Measurements from ENCODE around the gene FANCI. TPM values are rescaled to one million over a fixed set of nuclear protein-coding genes. Genes with fewer than 3 reads are reported as not detected.

FANCI gene
- total RNA-seq, 1 donor = 41.0 TPM

- no peak for DNase-seq (ENCODE audit: low read depth)
- TF ChIP-seq CTCF (IDR thresholded peaks at IDR 0.05; ENCODE audit: insufficient read depth, low read depth, low read length) = no peak
- H3K4me3 ChIP-seq (ENCODE audit: low read depth, low read length) = no peak overlapping the region
Measured at GRCh38 chr15:89217686-89218376, 25.9 kb upstream of the FANCI start.

GRCh38 chr15:89218531-89218930 lies 25.2 kb upstream of the FANCI start:
- no peak overlapping the region for H3K4me3 ChIP-seq (ENCODE audit: low read depth, low read length)
- TF ChIP-seq CTCF (IDR thresholded peaks at IDR 0.05; ENCODE audit: insufficient read depth, low read depth, low read length) = no peak
- no peak for DNase-seq (ENCODE audit: low read depth)

- DNase-seq (ENCODE audit: low read depth) = no peak
- TF ChIP-seq CTCF (IDR thresholded peaks at IDR 0.05; ENCODE audit: insufficient read depth, low read depth, low read length) = no peak
- H3K4me3 ChIP-seq (ENCODE audit: low read depth, low read length) = no peak within 1 kb of the TSS
Measured at GRCh38 chr15:89221543-89221942, 22.2 kb upstream of the FANCI start, which contains the start of gene RLBP1. RLBP1 (minus strand) TSS chr15:89221579; CDS start chr15:89218975, 2,604 bp downstream.

- H3K4me3 ChIP-seq (ENCODE audit: low read depth, low read length) = no peak overlapping the region
- DNase-seq (ENCODE audit: low read depth) = no peak
- TF ChIP-seq CTCF (IDR thresholded peaks at IDR 0.05; ENCODE audit: insufficient read depth, low read depth, low read length) = no peak
Measured at GRCh38 chr15:89225588-89225987, 18.2 kb upstream of the FANCI start.

GRCh38 chr15:89226359-89227221 lies 17.2 kb upstream of the FANCI start:
- DNase-seq (ENCODE audit: low read depth) = no peak
- no peak overlapping the region for H3K4me3 ChIP-seq (ENCODE audit: low read depth, low read length)
- no peak for TF ChIP-seq CTCF (IDR thresholded peaks at IDR 0.05; ENCODE audit: insufficient read depth, low read depth, low read length)

- no peak for DNase-seq (ENCODE audit: low read depth)
Measured at GRCh38 chr15:89227425-89227824, 16.4 kb upstream of the FANCI start.

More at GRCh38 chr15:89227425-89227824, 16.4 kb upstream of the FANCI start:
- H3K4me3 ChIP-seq (ENCODE audit: low read depth, low read length) = no peak overlapping the region
- TF ChIP-seq CTCF (IDR thresholded peaks at IDR 0.05; ENCODE audit: insufficient read depth, low read depth, low read length) = no peak
